GM23338 (cell line): Measurements from ENCODE around the gene ZBTB45.
"Not testable (repeated sequence)": the region's sequence is repeated elsewhere in the genome, so short reads cannot be mapped to it uniquely, and the experiment has no call there.

Experiments
- CTCF ChIP-seq, 2 experiments: fragments of 200-600 bp in 1 of 2; sonication (generic) in 1 of 2; conservative IDR thresholded peaks; 2 replicates each; pipeline versions ENCODE4 v1.5.1 to v1.6.1; 2016 to 2017; ENCODE audit warnings: antibody characterized with exemption in 2 of 2, low read depth in 2 of 2, mild to moderate bottlenecking in 2 of 2, moderate library complexity in 1 of 2
- ETS1 ChIP-seq: IDR thresholded peaks from 2 replicates; pipeline ENCODE4 v1.6.1; 2016; ENCODE audit warnings: antibody characterized with exemption
- EZH2 ChIP-seq: fragments of 200-600 bp; sonication (generic); IDR thresholded peaks from one replicate; pipeline ENCODE4 v1.8.0; 2017; ENCODE audit warnings: antibody characterized with exemption, mild to moderate bottlenecking, low read depth; ENCODE audit not compliant: unreplicated experiment
- POLR2AphosphoS5 ChIP-seq: IDR thresholded peaks from 2 replicates; pipeline ENCODE4 v1.6.1; 2016; ENCODE audit warnings: antibody characterized with exemption, low read depth
- STAT1 ChIP-seq: IDR thresholded peaks from one replicate; pipeline ENCODE4 v1.6.1; 2016; ENCODE audit warnings: antibody characterized with exemption; ENCODE audit not compliant: unreplicated experiment

GRCh38 chr19:58542641-58543372 lies 23.2 kb upstream of the ZBTB45 start:
- not testable (repeated sequence) for TF ChIP-seq CTCF (conservative IDR thresholded peaks at IDR 0.05; ENCODE audit: low read depth in 2 of 2); POLR2AphosphoS5; EZH2; STAT1; ETS1
